ENCODE results near the gene HSPA1L. TPM values are rescaled to one million over a fixed set of nuclear protein-coding genes. Genes with fewer than 3 reads are reported as not detected.

The HSPA1L gene
- total RNA-seq, 2 experiments from 2014 or later, result 1.7 to 1.8 TPM

GRCh38 chr6:31830886-31831335 is 15.8 kb upstream of the HSPA1L start:
- H3K27me3 Mint-ChIP-seq, result no peaks in the 10 kb centered on the region
- POLR2A ChIA-PET, result interaction anchor here (0.6 to 2.3 kb wide), 13 partner anchors 32 to 279 kb away, joined by 3 to 16 read pairs (median 6); partner anchors contain the start of genes ABHD16A, BAG6, DDAH2 and NEU1
- no peak for DNase-seq
- no peaks in the 10 kb centered on the region for H3K9me3 ChIP-seq (ENCODE audit: control insufficient read depth in 1 of 2, insufficient read depth in 1 of 2, low read length in 2 of 2)
- peak overlapping the region; percentile 81 for H3K27ac Mint-ChIP-seq
- H3K4me1 Mint-ChIP-seq (ENCODE audit: low read depth), result peaks cover 41% of the 10 kb centered on the region
- H3K36me3 ChIP-seq (ENCODE audit: insufficient read depth, low read length), result peaks cover 2% of the 10 kb centered on the region
- H3K9me3 Mint-ChIP-seq, result no peaks in the 10 kb centered on the region
- H3K27me3 ChIP-seq (ENCODE audit: control insufficient read depth in 1 of 2, insufficient read depth in 2 of 2, low read length in 2 of 2), result no peaks in the 10 kb centered on the region
- H3K4me3 ChIP-seq (ENCODE audit: low read length), result peak overlapping the region; percentile 58
- no peak for TF ChIP-seq CTCF (IDR thresholded peaks at IDR 0.05)
- H3K4me3 Mint-ChIP-seq, result peak overlapping the region; percentile 91
- peaks cover 26% of the 10 kb centered on the region for H3K36me3 Mint-ChIP-seq (ENCODE audit: low read depth)
- peak overlapping the region; percentile 35 to 46 for H3K27ac ChIP-seq (ENCODE audit: low read depth in 1 of 2, low read length in 2 of 2)
- intact Hi-C loops (cut with DNase I, micrococcal nuclease), result loop anchor here (1.0 to 10.0 kb wide), 6 partner anchors 34 to 284 kb away; partner anchors contain the start of genes ATP6V1G2 (in 2 of the 2), DDAH2 (in 2 of the 2), NFKBIL1 (in 2 of the 2) and BAG6 (in 1 of the 2)
- CTCF ChIA-PET, result interaction anchor here (0.8 to 2.6 kb wide), 15 partner anchors 13 to 336 kb away, joined by 3 to 16 read pairs (median 5); partner anchors contain the start of genes ABHD16A, DDAH2, HSPA1A and HSPA1L
- ATAC-seq (ENCODE audit: poor library complexity), result no peak
- peaks cover 50% of the 10 kb centered on the region for H3K4me1 ChIP-seq (ENCODE audit: insufficient read depth, low read length)

- no peaks in the 10 kb centered on the region for H3K9me3 ChIP-seq (ENCODE audit: control insufficient read depth in 1 of 2, insufficient read depth in 1 of 2, low read length in 2 of 2)
- Mint-ChIP-seq H3K4me3 (peak overlapping the region; percentile 91), H3K36me3 (ENCODE audit: low read depth) (peaks cover 16% of the 10 kb centered on the region), H3K4me1 (ENCODE audit: low read depth) (peaks cover 42% of the 10 kb centered on the region), H3K27me3 (no peaks in the 10 kb centered on the region), H3K27ac (peak overlapping the region; percentile 81), H3K9me3 (no peaks in the 10 kb centered on the region)
- peaks cover 2% of the 10 kb centered on the region for H3K36me3 ChIP-seq (ENCODE audit: insufficient read depth, low read length)
- DNase-seq (peak in 3 of 14 experiments; percentile 68 to 78 (median 76)), ATAC-seq (ENCODE audit: poor library complexity) (peak; percentile 19)
- TF ChIP-seq CTCF (IDR thresholded peaks at IDR 0.05), result peak; percentile 71
- H3K27ac ChIP-seq (ENCODE audit: low read depth in 1 of 2, low read length in 2 of 2), result peak overlapping the region in 1 of 2 donors; percentile 35
- POLR2A ChIA-PET, result interaction anchor here (1.0 to 2.3 kb wide), 16 partner anchors 12 to 288 kb away, joined by 3 to 16 read pairs (median 6); partner anchors contain the start of genes ABHD16A, BAG6, CSNK2B and DDAH2
- intact Hi-C loops (cut with DNase I, micrococcal nuclease), result loop anchor here (1.0 to 10.0 kb wide), 6 partner anchors 32 to 283 kb away; partner anchors contain the start of genes ATP6V1G2 (in 2 of the 2), DDAH2 (in 2 of the 2), NFKBIL1 (in 2 of the 2) and BAG6 (in 1 of the 2)
- peak overlapping the region; percentile 58 for H3K4me3 ChIP-seq (ENCODE audit: low read length)
- CTCF ChIA-PET, result interaction anchor here (0.7 to 2.6 kb wide), 25 partner anchors 10 to 335 kb away, joined by 3 to 16 read pairs (median 5); partner anchors contain the start of genes ABHD16A, APOM, CLIC1 and DDAH2
- no peaks in the 10 kb centered on the region for H3K27me3 ChIP-seq (ENCODE audit: control insufficient read depth in 1 of 2, insufficient read depth in 2 of 2, low read length in 2 of 2)
- H3K4me1 ChIP-seq (ENCODE audit: insufficient read depth, low read length), result peaks cover 46% of the 10 kb centered on the region
These were observed 14.7 kb upstream of the HSPA1L start for GRCh38 chr6:31829633-31830283.

GRCh38 chr6:31827286-31828079 is 12.4 kb upstream of the HSPA1L start, which contains the start of gene HSPA1B:
Gene HSPA1B (plus strand): TSS chr6:31827738. CDS start chr6:31827951, 213 bp downstream.
- no peaks in the 10 kb centered on the region for H3K9me3 Mint-ChIP-seq
- peak within 1 kb of the TSS; percentile 74 to 76 for H3K27ac ChIP-seq (ENCODE audit: low read depth in 1 of 2, low read length in 2 of 2)
- peaks cover 43% of the 10 kb centered on the region for H3K4me1 Mint-ChIP-seq (ENCODE audit: low read depth)
- peak; percentile 66 for ATAC-seq (ENCODE audit: poor library complexity)
- H3K36me3 ChIP-seq (ENCODE audit: insufficient read depth, low read length), result peaks cover 2% of the 10 kb centered on the region
- H3K36me3 Mint-ChIP-seq (ENCODE audit: low read depth), result peaks cover 9% of the 10 kb centered on the region
- CTCF ChIA-PET, result interaction anchor here (0.6 to 1.4 kb wide), 6 partner anchors 9 to 98 kb away, joined by 3 to 7 read pairs (median 4); partner anchors contain the start of genes DDAH2 and VARS1
- peak; percentile 64 to 93 (median 84) for DNase-seq
- peaks cover 43% of the 10 kb centered on the region for H3K4me1 ChIP-seq (ENCODE audit: insufficient read depth, low read length)
- peak within 1 kb of the TSS; percentile 96 for H3K4me3 Mint-ChIP-seq
- H3K9me3 ChIP-seq (ENCODE audit: control insufficient read depth in 1 of 2, insufficient read depth in 1 of 2, low read length in 2 of 2), result no peaks in the 10 kb centered on the region
- H3K27me3 ChIP-seq (ENCODE audit: control insufficient read depth in 1 of 2, insufficient read depth in 2 of 2, low read length in 2 of 2), result no peaks in the 10 kb centered on the region
- TF ChIP-seq CTCF (IDR thresholded peaks at IDR 0.05), result no peak
- intact Hi-C loops (cut with DNase I, micrococcal nuclease), result loop anchor here in 1 of 2 experiments (2.0 kb wide), 1 partner anchor 33 kb away; the partner anchor contains the start of gene VARS1
- POLR2A ChIA-PET, result interaction anchor here (0.7 to 2.9 kb wide), 29 partner anchors 8 to 286 kb away, joined by 3 to 34 read pairs (median 6); partner anchors contain the start of genes ABHD16A, BAG6, C6orf47 and CLIC1
- peak within 1 kb of the TSS; percentile 84 for H3K4me3 ChIP-seq (ENCODE audit: low read length)
- peak within 1 kb of the TSS; percentile 97 for H3K27ac Mint-ChIP-seq
- no peaks in the 10 kb centered on the region for H3K27me3 Mint-ChIP-seq
